Bronchial epithelial cell (primary cell): ENCODE data around the gene ERICH6. TPM values are rescaled to one million over a fixed set of nuclear protein-coding genes. Genes with fewer than 3 reads are reported as not detected.

Source experiments
- DNase-seq: peaks from one replicate; pipeline ENCODE4 v3.0.0-alpha.2; 2010; ENCODE audit warnings: low read depth
- FAIRE-seq: peaks from 2 replicates; lab custom pipeline; 2011; peaks lifted over from hg19 to GRCh38; lab: Jason Lieb, UNC
- H3K27me3 ChIP-seq: 2 replicates; pipeline ENCODE4 v1.5.1; 2011; ENCODE audit warnings: low read length; ENCODE audit not compliant: control insufficient read depth, insufficient read depth
- H3K36me3 ChIP-seq: 2 replicates; pipeline ENCODE4 v1.5.1; 2011; ENCODE audit warnings: low read length; ENCODE audit not compliant: control insufficient read depth, insufficient read depth
- H3K4me3 ChIP-seq: 2 replicates; pipeline ENCODE4 v1.5.1; 2011; ENCODE audit warnings: mild to moderate bottlenecking, low read depth, low read length, control low read depth
- CTCF ChIP-seq: IDR thresholded peaks from 2 replicates; pipeline ENCODE4 v1.5.1; 2011; ENCODE audit warnings: mild to moderate bottlenecking, moderate library complexity, low read length, control low read depth, inconsistent platforms; ENCODE audit not compliant: insufficient read depth, severe bottlenecking
- total RNA-seq: library from RNA; depleted of rRNA; stranded (reverse); fragments of >200 nt; gene quantifications from 2 replicates; pipeline ENCODE4 v1.2.1, GENCODE V29; 2014

Gene ERICH6
- total RNA-seq: under 0.01 TPM in 1 of 2 replicates, not detected in the other

GRCh38 chr3:150703756-150704344 lies at the start of gene ERICH6:
Gene ERICH6, minus strand, starts transcription at chr3:150703920. Its CDS starts 22 bp downstream, at chr3:150703898.
- H3K4me3 ChIP-seq: peak within 1 kb of the TSS; percentile 80
- H3K36me3 ChIP-seq: no peaks in the 10 kb centered on the region
- no peaks in the 10 kb centered on the region for H3K27me3 ChIP-seq
- FAIRE-seq (no peak), DNase-seq (peak; percentile 80)
- TF ChIP-seq CTCF: no peak

- no peak for TF ChIP-seq CTCF
- DNase-seq: peak; percentile 73
- H3K27me3 ChIP-seq: no peaks in the 10 kb centered on the region
- peaks cover 4% of the 10 kb centered on the region for H3K36me3 ChIP-seq
- no peak overlapping the region for H3K4me3 ChIP-seq
- FAIRE-seq: no peak
Measured at GRCh38 chr3:150751781-150752263, 48.1 kb upstream of the ERICH6 start.

- peaks cover 8% of the 10 kb centered on the region for H3K36me3 ChIP-seq
- DNase-seq (no peak), FAIRE-seq (no peak)
Measured at GRCh38 chr3:150749255-150749654, 45.5 kb upstream of the ERICH6 start.

GRCh38 chr3:150748684-150749047 lies 44.9 kb upstream of the ERICH6 start:
- H3K27me3 ChIP-seq: no peaks in the 10 kb centered on the region
- DNase-seq (no peak), FAIRE-seq (no peak)
- peaks cover 8% of the 10 kb centered on the region for H3K36me3 ChIP-seq
- no peak overlapping the region for H3K4me3 ChIP-seq
- no peak for TF ChIP-seq CTCF

More at GRCh38 chr3:150749255-150749654, 45.5 kb upstream of the ERICH6 start:
- no peaks in the 10 kb centered on the region for H3K27me3 ChIP-seq
- no peak overlapping the region for H3K4me3 ChIP-seq
- TF ChIP-seq CTCF: no peak

GRCh38 chr3:150747886-150748683 lies 44.4 kb upstream of the ERICH6 start:
- no peaks in the 10 kb centered on the region for H3K27me3 ChIP-seq
- no peak overlapping the region for H3K4me3 ChIP-seq
- peaks cover 8% of the 10 kb centered on the region for H3K36me3 ChIP-seq
- FAIRE-seq (no peak), DNase-seq (no peak)
- no peak for TF ChIP-seq CTCF
